Measurements from ENCODE around the gene RAPGEF2. TPM values are rescaled to one million over a fixed set of nuclear protein-coding genes. Genes with fewer than 3 reads are reported as not detected.

RAPGEF2 gene
- total and polyA plus RNA-seq, 10 of the 15 experiments (the other 5 are each of a cell fraction or from before 2014, with no cell fraction given) = 0.31 to 24.0 (median 2.9) TPM

DNA sequence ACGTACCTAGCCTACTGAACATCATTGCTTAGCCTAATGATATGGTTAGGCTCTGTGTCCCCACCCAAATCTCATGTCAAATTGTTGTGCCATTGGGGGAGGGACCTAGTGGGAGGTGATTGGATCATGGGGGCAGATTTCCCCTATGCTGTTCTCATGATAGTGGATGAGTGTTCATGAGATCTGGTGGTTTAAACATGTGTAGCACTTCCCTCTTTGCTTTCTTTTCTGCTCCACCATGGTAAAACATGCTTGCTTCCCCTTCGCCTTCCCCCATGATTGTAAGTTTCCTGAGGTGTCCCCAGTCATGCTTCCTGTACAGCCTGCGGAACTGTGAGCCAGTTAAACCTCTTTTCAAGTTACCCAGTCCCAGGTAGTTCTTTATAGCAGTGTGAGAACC lies 102.6 kb downstream of the RAPGEF2 start:
- RAD21 ChIA-PET (ENCODE audit: unreplicated experiment) = no interaction called here
- DNase-seq (ENCODE audit: low read depth, low spot score) = no peak
- WGBS (ENCODE audit: insufficient coverage, insufficient replicate concordance, low lambda C conversion rate, missing lambda C conversion rate) = 91% methylated on average over 3 of the region's 3 CpGs

DNA sequence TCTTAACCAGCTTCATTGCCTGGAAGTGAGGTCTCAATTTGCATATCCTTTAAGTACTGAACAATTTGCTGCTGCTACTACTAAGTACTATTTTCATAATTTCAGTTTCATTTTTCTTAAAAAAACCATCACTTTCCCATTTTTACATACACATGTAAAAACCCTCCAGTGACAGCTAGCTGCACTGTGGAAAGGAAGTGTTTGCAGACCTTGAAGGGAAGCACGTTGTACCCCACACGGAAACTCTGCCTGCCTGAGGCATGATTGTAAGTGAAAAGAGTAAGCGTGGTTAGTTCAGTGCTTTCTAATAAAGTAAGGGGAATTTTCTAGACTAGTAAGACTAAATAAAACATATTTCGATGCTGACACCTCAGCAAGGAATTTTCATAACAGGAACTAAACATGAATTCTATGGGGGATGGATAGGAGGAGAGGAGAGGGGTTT lies 103.6 kb downstream of the RAPGEF2 start:
- Histone ChIP-seq H2AFZ (ENCODE audit: control insufficient read depth, low read depth, low read length) (peak overlapping the region; percentile 30; the same call in 1 of the 2 replicates), H3K4me2 (ENCODE audit: control insufficient read depth, insufficient read depth) (peak overlapping the region; percentile 17), H3K4me3 (no peak overlapping the region), H4K20me1 (ENCODE audit: control insufficient read depth, insufficient read depth) (no peaks in the 10 kb centered on the region), H3K27ac (ENCODE audit: control insufficient read depth, insufficient read depth) (peak overlapping the region; percentile 60), H3K4me1 (ENCODE audit: control insufficient read depth, insufficient read depth, low read length) (peaks cover 27% of the 10 kb centered on the region), H3K9me3 (replicated peaks; ENCODE audit: control insufficient read depth, insufficient read depth, low read length) (peaks cover 3% of the 10 kb centered on the region; the same call in 2 of the 3 replicates), H3K79me2 (ENCODE audit: control insufficient read depth, insufficient read depth, low read length) (peaks cover 14% of the 10 kb centered on the region), H3K36me3 (ENCODE audit: control insufficient read depth in 2 of 2, insufficient read depth in 2 of 2, low read length in 1 of 2) (peaks cover 0 to 4% of the 10 kb centered on the region in 2 experiments; a peak in 1 of 4 replicates), H3K9ac (ENCODE audit: control insufficient read depth, insufficient read depth, low read length) (no peak overlapping the region), H3K27me3 (replicated peaks in 1 of 2; ENCODE audit: control insufficient read depth in 2 of 2, insufficient read depth in 2 of 2, low read length in 1 of 2) (no peaks in the 10 kb centered on the region)
- ChIA-PET SMC1A (ENCODE audit: uncharacterized antibody, unreplicated experiment) (interaction anchor here (0.7 to 3.1 kb wide), 6 partner anchors 27 to 356 kb away, joined by 3 to 11 read pairs (median 4); no protein-coding TSS in a partner anchor), CTCF (interaction anchor here (0.7 to 2.0 kb wide), 5 partner anchors 189 to 355 kb away, joined by 3 to 6 read pairs (median 3); no protein-coding TSS in a partner anchor), RAD21 (ENCODE audit: unreplicated experiment) (interaction anchor here (1.2 to 1.8 kb wide), 5 partner anchors 190 to 396 kb away, joined by 3 to 5 read pairs (median 3); no protein-coding TSS in a partner anchor), POLR2A (interaction anchor here (0.5 kb wide), 1 partner anchor 340 kb away, joined by 4 read pairs; no protein-coding TSS in a partner anchor)
- peak; percentile 69 for FAIRE-seq
- TF ChIP-seq NFIC (IDR thresholded peaks at IDR 0.05; ENCODE audit: low read depth, low read length) (peak; percentile 51), NFXL1 (IDR thresholded peaks at IDR 0.05; ENCODE audit: borderline replicate concordance) (no peak), MEF2A (IDR thresholded peaks at IDR 0.05; ENCODE audit: insufficient read depth, low read depth, low read length) (0 out of 2 replicates have a peak, but pooled peaks have one; percentile 38), RUNX3 (IDR thresholded peaks at IDR 0.05; ENCODE audit: low read length) (peak; percentile 50), POU2F2 (IDR thresholded peaks at IDR 0.05; ENCODE audit: borderline replicate concordance, low read depth, low read length) (peak; percentile 71; the same call in 1 of the 3 replicates)
- TF ChIP-seq, protein P1, sequence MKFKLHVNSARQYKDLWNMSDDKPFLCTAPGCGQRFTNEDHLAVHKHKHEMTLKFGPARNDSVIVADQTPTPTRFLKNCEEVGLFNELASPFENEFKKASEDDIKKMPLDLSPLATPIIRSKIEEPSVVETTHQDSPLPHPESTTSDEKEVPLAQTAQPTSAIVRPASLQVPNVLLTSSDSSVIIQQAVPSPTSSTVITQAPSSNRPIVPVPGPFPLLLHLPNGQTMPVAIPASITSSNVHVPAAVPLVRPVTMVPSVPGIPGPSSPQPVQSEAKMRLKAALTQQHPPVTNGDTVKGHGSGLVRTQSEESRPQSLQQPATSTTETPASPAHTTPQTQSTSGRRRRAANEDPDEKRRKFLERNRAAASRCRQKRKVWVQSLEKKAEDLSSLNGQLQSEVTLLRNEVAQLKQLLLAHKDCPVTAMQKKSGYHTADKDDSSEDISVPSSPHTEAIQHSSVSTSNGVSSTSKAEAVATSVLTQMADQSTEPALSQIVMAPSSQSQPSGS (IDR thresholded peaks at IDR 0.05; ENCODE audit: low read length) = peak; percentile 48; the same call in 1 of the 2 replicates
- in situ Hi-C loops (cut with MboI) = loop anchor here (10.0 to 25.0 kb wide), 2 partner anchors 238 to 944 kb away; no protein-coding TSS in a partner anchor
- intact Hi-C loops (cut with micrococcal nuclease; ENCODE audit: unreplicated experiment) = loop anchor here (10.0 kb wide), 2 partner anchors 712 to 792 kb away; no protein-coding TSS in a partner anchor
- peak; percentile 83 for DNase-seq (ENCODE audit: low read depth, low spot score)
- WGBS (ENCODE audit: insufficient coverage, insufficient replicate concordance, low lambda C conversion rate, missing lambda C conversion rate) = 2% methylated on average over 4 of the region's 4 CpGs
- BruUV-seq (replicated peaks) = no TSS peak
- ATAC-seq = peak; percentile 84

More for the DNA sequence above, 102.6 kb downstream of the RAPGEF2 start:
- Histone ChIP-seq H3K27me3 (replicated peaks in 1 of 2; ENCODE audit: control insufficient read depth in 2 of 2, insufficient read depth in 2 of 2, low read length in 1 of 2) (no peaks in the 10 kb centered on the region), H4K20me1 (ENCODE audit: control insufficient read depth, insufficient read depth) (no peaks in the 10 kb centered on the region), H3K27ac (ENCODE audit: control insufficient read depth, insufficient read depth) (no peak overlapping the region), H3K9me3 (replicated peaks; ENCODE audit: control insufficient read depth, insufficient read depth, low read length) (peaks cover 3% of the 10 kb centered on the region; the same call in 2 of the 3 replicates), H2AFZ (ENCODE audit: control insufficient read depth, low read depth, low read length) (no peak overlapping the region), H3K9ac (ENCODE audit: control insufficient read depth, insufficient read depth, low read length) (no peak overlapping the region), H3K4me3 (no peak overlapping the region), H3K4me1 (ENCODE audit: control insufficient read depth, insufficient read depth, low read length) (peaks cover 27% of the 10 kb centered on the region), H3K36me3 (ENCODE audit: control insufficient read depth in 2 of 2, insufficient read depth in 2 of 2, low read length in 1 of 2) (no peaks in the 10 kb centered on the region), H3K4me2 (ENCODE audit: control insufficient read depth, insufficient read depth) (no peak overlapping the region), H3K79me2 (ENCODE audit: control insufficient read depth, insufficient read depth, low read length) (peaks cover 14% of the 10 kb centered on the region)
- FAIRE-seq (peak; percentile 70), ATAC-seq (peak; percentile 26)
- SMC1A ChIA-PET (ENCODE audit: uncharacterized antibody, unreplicated experiment) = no interaction called here
- CTCF ChIA-PET = interaction anchor here (1.3 kb wide), 2 partner anchors 188 to 347 kb away, joined by 3 to 4 read pairs; no protein-coding TSS in a partner anchor
- TF ChIP-seq PAX8 (IDR thresholded peaks at IDR 0.05) = no peak
- peak; percentile 56; the same call in 1 of the 2 replicates for TF ChIP-seq SPI1 (IDR thresholded peaks at IDR 0.05; ENCODE audit: borderline replicate concordance, insufficient read depth, low read depth, low read length)
- POLR2A ChIA-PET = no interaction called here
- no TSS peak for BruUV-seq (replicated peaks)
- intact Hi-C loops (cut with micrococcal nuclease; ENCODE audit: unreplicated experiment) (loop anchor here (10.0 kb wide), 2 partner anchors 711 to 791 kb away; no protein-coding TSS in a partner anchor), in situ Hi-C loops (cut with MboI) (loop anchor here (10.0 to 25.0 kb wide), 2 partner anchors 239 to 943 kb away; no protein-coding TSS in a partner anchor)
